K562 (cell line): ENCODE data around the gene SSBP1. TPM values are rescaled to one million over a fixed set of nuclear protein-coding genes. Genes with fewer than 3 reads are reported as not detected.
A peak's percentile ranks its signal among the peaks of the same experiment; 100 is the strongest.

Experiments used
- ATAC-seq: fragments of 200-7000 bp; cut with Tn5 transposase; 3 replicates; pipeline ENCODE4 v1.9.1; 2020; ENCODE audit warnings: moderate library complexity
- BruUV-seq: library from RNA; stranded (reverse); fragments of 400-500 nt; replicated peaks from 2 replicates; lab custom pipeline; 2021; lab: Mats Ljungman, UMichigan
- CTCF ChIA-PET: fragments of 300-600 bp; formaldehyde crosslinking; extraction: SDS; loops from one replicate; lab custom pipeline; 2021; ENCODE audit warnings: low intra/inter-chr PET ratio; lab: Yijun Ruan, JAX
- POLR2A ChIA-PET: fragments of 300-600, 350-650 bp; sonication (Branson Sonifier 250); formaldehyde crosslinking; extraction: SDS; loops from one replicate; lab custom pipeline; 2021; ENCODE audit warnings: antibody characterized with exemption, inconsistent platforms; lab: Yijun Ruan, JAX
- DNase-seq, 4 experiments: peaks; one replicate each; pipeline versions ENCODE4 v3.0.0 to v3.0.0-alpha.2; 2011 to 2018; ENCODE audit warnings: low spot score in 3 of 4, mixed read lengths in 3 of 4; ENCODE audit errors: extremely low read depth in 1 of 4
- FAIRE-seq: peaks from 2 replicates; lab custom pipeline; 2011; peaks lifted over from hg19 to GRCh38; lab: Jason Lieb, UNC
- H2AFZ ChIP-seq: 2 replicates; pipeline ENCODE4 v1.6.0; 2011; ENCODE audit warnings: low read depth, low read length, control low read depth, inconsistent platforms
- H3K27ac ChIP-seq: fragments of 200-600 bp; 3 replicates; pipeline ENCODE4 v1.8.0; 2011; ENCODE audit warnings: low read depth, mild to moderate bottlenecking, control low read depth, inconsistent platforms, low read length, moderate library complexity, mixed read lengths; ENCODE audit errors: extremely low read depth
- H3K27me3 ChIP-seq, 2 experiments: fragments of 300-600 bp in 1 of 2; 2 replicates in 1 of 2; 3 replicates in 1 of 2; pipeline versions ENCODE4 v1.6.0 to v1.8.0; 2011; ENCODE audit warnings: inconsistent platforms in 2 of 2, low read length in 2 of 2, mild to moderate bottlenecking in 1 of 2, mixed read lengths in 1 of 2, moderate library complexity in 1 of 2; ENCODE audit not compliant: control insufficient read depth in 2 of 2, insufficient read depth in 2 of 2
- H3K36me3 ChIP-seq: fragments of 300-600 bp; 3 replicates; pipeline ENCODE4 v1.8.0; 2011; ENCODE audit warnings: mild to moderate bottlenecking, low read length, inconsistent platforms; ENCODE audit not compliant: control insufficient read depth, insufficient read depth
- H3K4me1 ChIP-seq, 2 experiments: fragments of 200-600 bp in 1 of 2; replicated peaks in 1 of 2; 2 replicates in 1 of 2; 3 replicates in 1 of 2; pipeline versions ENCODE4 v1.5.1 to v1.8.0; 2011; ENCODE audit warnings: inconsistent platforms in 2 of 2, low read length in 2 of 2, mild to moderate bottlenecking in 1 of 2, mixed read lengths in 1 of 2, moderate library complexity in 1 of 2; ENCODE audit not compliant: control insufficient read depth in 2 of 2, insufficient read depth in 2 of 2
- H3K4me2 ChIP-seq: 2 replicates; pipeline ENCODE4 v1.6.1; 2011; ENCODE audit warnings: low read length, control low read depth, inconsistent platforms, mixed read lengths; ENCODE audit not compliant: insufficient read depth
- H3K4me3 ChIP-seq: fragments of 200-600 bp; sonication (generic), shearing (Covaris generic); 2 replicates; pipeline ENCODE4 v1.5.1; 2016; ENCODE audit warnings: control low read depth, inconsistent platforms
- H3K79me2 ChIP-seq: fragments of 200-600 bp; 3 replicates; pipeline ENCODE4 v1.8.0; 2011; ENCODE audit warnings: low read length, inconsistent platforms; ENCODE audit not compliant: control insufficient read depth, insufficient read depth
- H3K9ac ChIP-seq, 2 experiments: 2 replicates each; pipeline versions ENCODE4 v1.6.0 to v1.6.1; 2011; ENCODE audit warnings: low read depth in 2 of 2, low read length in 2 of 2, control low read depth in 1 of 2, inconsistent platforms in 1 of 2, mild to moderate bottlenecking in 1 of 2, mixed read lengths in 1 of 2; ENCODE audit not compliant: insufficient read depth in 1 of 2
- H3K9me1 ChIP-seq: one replicate; pipeline ENCODE4 v1.6.0; 2011; ENCODE audit warnings: inconsistent platforms, mild to moderate bottlenecking, low read length, moderate library complexity; ENCODE audit not compliant: control insufficient read depth, insufficient read depth
- H3K9me3 ChIP-seq: replicated peaks from 2 replicates; pipeline ENCODE4 v1.5.1; 2011; ENCODE audit warnings: low read depth, low read length, inconsistent platforms; ENCODE audit not compliant: control insufficient read depth, insufficient read depth
- H4K20me1 ChIP-seq: replicated peaks from 2 replicates; pipeline ENCODE4 v1.6.1; 2011; ENCODE audit warnings: low read length, inconsistent platforms, mixed read lengths; ENCODE audit not compliant: control insufficient read depth, insufficient read depth
- HMG20A ChIP-seq: fragments of 450-650 bp; formaldehyde crosslinking; conservative IDR thresholded peaks from 2 replicates; pipeline ENCODE4 v1.4.0; 2020; ENCODE audit warnings: mild to moderate bottlenecking, mixed read lengths
- HNRNPLL ChIP-seq: fragments of 200-400 bp; formaldehyde crosslinking; IDR thresholded peaks from 2 replicates; pipeline ENCODE4 v1.6.1; 2017; ENCODE audit warnings: low read length, low read depth, mild to moderate bottlenecking; ENCODE audit not compliant: poor library complexity, severe bottlenecking
- NFIC ChIP-seq: fragments of 450-650 bp; IDR thresholded peaks from 2 replicates; pipeline ENCODE4 v1.6.1; 2017; ENCODE audit warnings: mild to moderate bottlenecking, inconsistent platforms
- PCBP2 ChIP-seq: fragments of 200-400 bp; formaldehyde crosslinking; IDR thresholded peaks from 2 replicates; pipeline ENCODE4 v1.6.1; 2018; ENCODE audit warnings: low read length, low read depth, mild to moderate bottlenecking, moderate library complexity; ENCODE audit not compliant: poor library complexity, severe bottlenecking
- POLR2AphosphoS2 ChIP-seq: IDR thresholded peaks from 2 replicates; pipeline ENCODE4 v1.6.1; 2012; ENCODE audit warnings: low read length, improper control_type of control experiment
- TAF1 ChIP-seq: IDR thresholded peaks from 2 replicates; pipeline ENCODE4 v1.6.1; 2011; ENCODE audit warnings: mild to moderate bottlenecking, low read length, moderate library complexity; ENCODE audit not compliant: insufficient read depth, control insufficient read depth, severe bottlenecking; ENCODE audit errors: extremely low read depth
- ZNF174 ChIP-seq: fragments of 250-450 bp; sonication (Bioruptor Pico); IDR thresholded peaks from 2 replicates; pipeline ENCODE4 v1.4.0; 2020; ENCODE audit warnings: mild to moderate bottlenecking
- whole genome bisulfite sequencing: fragments of 100-300 bp; shearing (Covaris generic); methylation state at CpG from one replicate; pipeline ENCODE4 v1.1.6; 2016; ENCODE audit warnings: low coverage, mixed read lengths; ENCODE audit not compliant: insufficient coverage; ENCODE audit errors: missing lambda C conversion rate; 5-methylcytosine and 5-hydroxymethylcytosine counted together
- in situ Hi-C: fragments of 300-500 bp; cut with MboI; formaldehyde crosslinking; loops from 4 replicates; pipeline ENCODE4 v1.15.0; 2018; ENCODE audit warnings: inconsistent platforms, mixed read lengths
- intact Hi-C: fragments of 100-400 bp; cut with micrococcal nuclease; formaldehyde crosslinking; loops from 2 replicates; pipeline ENCODE4 v1.14.2; 2022
- polyA plus RNA-seq, 8 experiments: library from polyadenylated mRNA; depleted of rRNA in 4 of 8; stranded (reverse) in 5 of 8; unstranded in 3 of 8; fragments of >200 nt; fragmentation: Nextera tagmentation in 2 of 8; fragmentation: Illumina TruSeq in 1 of 8; extraction: Ambion mirVana in 2 of 8; extraction: Trizol in 1 of 8; gene quantifications; 2 replicates each; pipeline versions ENCODE4 v1.2.1 to v1.2.3, GENCODE V29; 2011 to 2014; ENCODE audit warnings: inconsistent platforms in 1 of 8, missing spikeins in 1 of 8
- total RNA-seq, 7 experiments: library from RNA; depleted of rRNA in 6 of 7; stranded (reverse); fragments of >200 nt in 6 of 7; fragmentation: Illumina TruSeq in 2 of 7; extraction: Trizol in 2 of 7; gene quantifications; 2 replicates each; pipeline versions ENCODE4 v1.2.1 to v1.2.3, GENCODE V29; 2011 to 2021; ENCODE audit warnings: low replicate concordance in 1 of 7
- TF ChIP-seq, protein P1 (sequence below): fragments of 200-800 bp; sonication (Bioruptor generic); IDR thresholded peaks from 2 replicates; pipeline ENCODE4 v1.6.1; 2016; ENCODE audit warnings: missing genetic modification characterization, missing compliant biosample characterization

SSBP1 gene
- total and polyA plus RNA-seq, 9 of the 15 experiments (the other 6 are each of a cell fraction or from before 2014, with no cell fraction given), result 404 to 1,996 (median 835) TPM

DNA sequence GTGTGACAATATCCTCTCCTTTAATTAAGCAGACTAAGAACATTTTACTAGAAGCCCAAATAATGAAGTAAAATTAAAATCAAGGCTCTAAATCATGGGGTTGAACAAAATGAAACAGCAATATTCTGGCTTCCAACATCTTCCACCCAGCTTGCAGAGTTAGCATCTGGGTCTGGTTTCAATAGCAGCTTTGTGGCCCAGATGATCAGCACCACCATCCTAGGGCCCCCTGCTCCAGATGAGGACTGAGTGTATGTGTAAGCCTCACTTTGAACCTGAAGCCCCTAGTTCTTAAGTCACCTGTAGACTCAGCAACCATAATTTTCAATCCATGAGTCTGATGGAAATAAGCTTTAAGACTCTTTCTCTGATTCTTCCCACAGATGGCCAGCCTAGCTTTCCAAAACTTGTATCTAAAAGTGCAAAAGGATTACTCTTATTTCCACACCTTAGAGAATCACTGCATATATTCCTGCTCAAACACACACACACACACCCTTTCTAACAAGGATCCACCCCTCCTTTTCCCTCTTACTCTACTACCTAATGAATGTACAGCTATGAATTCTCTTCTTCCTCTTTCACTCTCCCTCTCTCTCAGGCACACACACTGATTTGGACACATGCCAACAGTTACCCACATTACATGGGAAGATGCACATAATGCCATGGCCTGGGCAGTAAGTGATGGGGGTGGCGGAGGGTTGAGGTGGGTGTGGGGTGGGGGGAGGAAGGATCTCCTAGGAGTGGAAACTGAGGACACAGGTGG is 39.7 kb upstream of the SSBP1 start:
- peaks cover 0 to 10% of the 10 kb centered on the region in 2 experiments; a peak in 2 of 5 replicates for H3K4me1 ChIP-seq
- ATAC-seq (no peak), FAIRE-seq (no peak), DNase-seq (no peak)
- H3K9me1 ChIP-seq, result no peaks in the 10 kb centered on the region
- no peaks in the 10 kb centered on the region for H3K79me2 ChIP-seq
- H3K9me3 ChIP-seq, result no peaks in the 10 kb centered on the region
- in situ Hi-C loops, result no loop called here
- no peak overlapping the region for H3K4me2 ChIP-seq
- H4K20me1 ChIP-seq, result no peaks in the 10 kb centered on the region; the same call in none of the 2 replicates
- intact Hi-C loops, result no loop called here
- ChIA-PET POLR2A (interaction anchor here (1.0 kb wide), 1 partner anchor 9 kb away, joined by 3 read pairs; no protein-coding TSS in a partner anchor), CTCF (no interaction called here)
- H2AFZ ChIP-seq, result no peak overlapping the region
- H3K27me3 ChIP-seq, result peaks cover 42 to 48% of the 10 kb centered on the region in 2 experiments
- TF ChIP-seq POLR2AphosphoS2 (no peak), NFIC (peak; percentile 86)
- no peak overlapping the region for H3K27ac ChIP-seq
- no peak overlapping the region for H3K9ac ChIP-seq
- H3K4me3 ChIP-seq, result no peak overlapping the region
- BruUV-seq, result no TSS peak
- 0% methylated on average over 1 of the region's 1 CpG for WGBS
- no peaks in the 10 kb centered on the region for H3K36me3 ChIP-seq

DNA sequence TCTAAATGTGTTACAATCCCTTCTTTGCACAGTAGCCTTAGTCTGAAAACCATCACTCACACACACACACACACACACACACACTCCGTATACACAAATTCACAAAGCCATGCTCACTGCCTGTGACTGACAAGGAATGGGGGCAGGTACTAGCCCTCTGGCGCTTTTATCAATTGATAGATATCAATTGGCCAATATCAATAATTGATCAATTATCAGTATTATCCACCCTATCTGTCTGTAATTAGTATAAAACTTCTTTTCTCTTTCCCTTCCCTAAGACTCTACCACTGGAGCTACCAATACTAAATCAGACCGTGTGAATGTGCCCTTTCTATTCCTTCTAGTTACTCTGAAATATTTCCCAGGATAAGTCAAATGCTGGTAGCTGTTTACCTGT is 38.3 kb upstream of the SSBP1 start:
- H3K36me3 ChIP-seq, result no peaks in the 10 kb centered on the region
- BruUV-seq, result no TSS peak
- intact Hi-C loops, result no loop called here

More for the DNA sequence above, 38.3 kb upstream of the SSBP1 start:
- H3K4me1 ChIP-seq, result peaks cover 0 to 10% of the 10 kb centered on the region in 2 experiments; a peak in 2 of 5 replicates
- 0% methylated on average over 3 of the region's 3 CpGs for WGBS
- FAIRE-seq, result no peak
- no peak for TF ChIP-seq HMG20A (CRISPR knock-in tag)
- TF ChIP-seq HNRNPLL, result no peak
- TF ChIP-seq ZNF174, result no peak
- TF ChIP-seq TAF1, result no peak
- no peak for TF ChIP-seq PCBP2
- TF ChIP-seq, protein P1, sequence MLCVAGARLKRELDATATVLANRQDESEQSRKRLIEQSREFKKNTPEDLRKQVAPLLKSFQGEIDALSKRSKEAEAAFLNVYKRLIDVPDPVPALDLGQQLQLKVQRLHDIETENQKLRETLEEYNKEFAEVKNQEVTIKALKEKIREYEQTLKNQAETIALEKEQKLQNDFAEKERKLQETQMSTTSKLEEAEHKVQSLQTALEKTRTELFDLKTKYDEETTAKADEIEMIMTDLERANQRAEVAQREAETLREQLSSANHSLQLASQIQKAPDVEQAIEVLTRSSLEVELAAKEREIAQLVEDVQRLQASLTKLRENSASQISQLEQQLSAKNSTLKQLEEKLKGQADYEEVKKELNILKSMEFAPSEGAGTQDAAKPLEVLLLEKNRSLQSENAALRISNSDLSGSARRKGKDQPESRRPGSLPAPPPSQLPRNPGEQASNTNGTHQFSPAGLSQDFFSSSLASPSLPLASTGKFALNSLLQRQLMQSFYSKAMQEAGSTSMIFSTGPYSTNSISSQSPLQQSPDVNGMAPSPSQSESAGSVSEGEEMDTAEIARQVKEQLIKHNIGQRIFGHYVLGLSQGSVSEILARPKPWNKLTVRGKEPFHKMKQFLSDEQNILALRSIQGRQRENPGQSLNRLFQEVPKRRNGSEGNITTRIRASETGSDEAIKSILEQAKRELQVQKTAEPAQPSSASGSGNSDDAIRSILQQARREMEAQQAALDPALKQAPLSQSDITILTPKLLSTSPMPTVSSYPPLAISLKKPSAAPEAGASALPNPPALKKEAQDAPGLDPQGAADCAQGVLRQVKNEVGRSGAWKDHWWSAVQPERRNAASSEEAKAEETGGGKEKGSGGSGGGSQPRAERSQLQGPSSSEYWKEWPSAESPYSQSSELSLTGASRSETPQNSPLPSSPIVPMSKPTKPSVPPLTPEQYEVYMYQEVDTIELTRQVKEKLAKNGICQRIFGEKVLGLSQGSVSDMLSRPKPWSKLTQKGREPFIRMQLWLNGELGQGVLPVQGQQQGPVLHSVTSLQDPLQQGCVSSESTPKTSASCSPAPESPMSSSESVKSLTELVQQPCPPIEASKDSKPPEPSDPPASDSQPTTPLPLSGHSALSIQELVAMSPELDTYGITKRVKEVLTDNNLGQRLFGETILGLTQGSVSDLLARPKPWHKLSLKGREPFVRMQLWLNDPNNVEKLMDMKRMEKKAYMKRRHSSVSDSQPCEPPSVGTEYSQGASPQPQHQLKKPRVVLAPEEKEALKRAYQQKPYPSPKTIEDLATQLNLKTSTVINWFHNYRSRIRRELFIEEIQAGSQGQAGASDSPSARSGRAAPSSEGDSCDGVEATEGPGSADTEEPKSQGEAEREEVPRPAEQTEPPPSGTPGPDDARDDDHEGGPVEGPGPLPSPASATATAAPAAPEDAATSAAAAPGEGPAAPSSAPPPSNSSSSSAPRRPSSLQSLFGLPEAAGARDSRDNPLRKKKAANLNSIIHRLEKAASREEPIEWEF, result peak; percentile 92
- H4K20me1 ChIP-seq, result no peaks in the 10 kb centered on the region; the same call in none of the 2 replicates
- H3K27me3 ChIP-seq, result peaks cover 53 to 55% of the 10 kb centered on the region in 2 experiments
- no peak overlapping the region for H3K9ac ChIP-seq
- ChIA-PET CTCF (no interaction called here), POLR2A (interaction anchor here (1.5 kb wide), 1 partner anchor 8 kb away, joined by 3 read pairs; the partner anchor contains the start of gene WEE2)
- H3K9me1 ChIP-seq, result no peaks in the 10 kb centered on the region
- no peak for ATAC-seq
- in situ Hi-C loops, result no loop called here
- H2AFZ ChIP-seq, result no peak overlapping the region
- DNase-seq, result no peak
- H3K4me2 ChIP-seq, result no peak overlapping the region
- no peaks in the 10 kb centered on the region for H3K79me2 ChIP-seq
- no peak overlapping the region for H3K27ac ChIP-seq
- no peak overlapping the region for H3K4me3 ChIP-seq
- H3K9me3 ChIP-seq, result no peaks in the 10 kb centered on the region
